Panc1 (cell line): ENCODE measurements around the gene AGRN. TPM values are rescaled to one million over a fixed set of nuclear protein-coding genes. Genes with fewer than 3 reads are reported as not detected.

Experiments
- ATAC-seq: fragments of 200-7000 bp; cut with Tn5 transposase; 2 replicates; pipeline ENCODE4 v1.9.1; 2020; ENCODE audit warnings: mild to moderate bottlenecking, moderate library complexity
- BruUV-seq: library from RNA; stranded (reverse); fragments of 400-500 nt; replicated peaks from 2 replicates; lab custom pipeline; 2021; lab: Mats Ljungman, UMichigan
- CTCF ChIA-PET: fragments of 300-600 bp; sonication (Branson Sonifier 250); formaldehyde crosslinking; loops from one replicate; lab custom pipeline; 2022; ENCODE audit warnings: antibody characterized with exemption; lab: Charles Lee
- POLR2A ChIA-PET: fragments of 300-600 bp; sonication (Branson Sonifier 250); formaldehyde crosslinking; loops from one replicate; lab custom pipeline; 2022; ENCODE audit warnings: antibody characterized with exemption; lab: Charles Lee
- DNase-seq: peaks from one replicate; pipeline ENCODE4 v3.0.0-alpha.2; 2010; ENCODE audit warnings: low read depth, low spot score
- H3K27ac ChIP-seq: 2 replicates; pipeline ENCODE4 v1.5.1; 2011; ENCODE audit warnings: mild to moderate bottlenecking, low read length, inconsistent platforms
- H3K27me3 ChIP-seq: fragments of 200-500 bp; sonication (Bioruptor generic); 2 replicates; pipeline ENCODE4 v1.6.0; 2014; ENCODE audit warnings: low read length, inconsistent platforms; ENCODE audit not compliant: control insufficient read depth, insufficient read depth
- H3K36me3 ChIP-seq: fragments of 200-500 bp; sonication (Bioruptor generic); 2 replicates; pipeline ENCODE4 v1.5.1; 2014; ENCODE audit warnings: inconsistent platforms, mild to moderate bottlenecking, low read length, moderate library complexity; ENCODE audit not compliant: control insufficient read depth, insufficient read depth
- H3K4me1 ChIP-seq: 2 replicates; pipeline ENCODE4 v1.5.1; 2011; ENCODE audit warnings: inconsistent platforms, mild to moderate bottlenecking, low read length, moderate library complexity; ENCODE audit not compliant: control insufficient read depth, insufficient read depth
- H3K4me3 ChIP-seq, 2 experiments: 2 replicates each; pipeline ENCODE4 v1.5.1; 2011 to 2012; ENCODE audit warnings: low read depth in 2 of 2, low read length in 2 of 2, mild to moderate bottlenecking in 2 of 2, inconsistent platforms in 1 of 2, moderate library complexity in 1 of 2
- H3K9me3 ChIP-seq: fragments of 200-500 bp; sonication (Bioruptor generic); 2 replicates; pipeline ENCODE4 v1.5.1; 2014; ENCODE audit warnings: low read depth, mild to moderate bottlenecking, inconsistent platforms, low read length, moderate library complexity; ENCODE audit not compliant: control insufficient read depth, insufficient read depth
- CTCF ChIP-seq: fragments of 450-650 bp; IDR thresholded peaks from 2 replicates; pipeline ENCODE4 v1.5.1; 2017; ENCODE audit warnings: mild to moderate bottlenecking
- POLR2AphosphoS5 ChIP-seq: IDR thresholded peaks from 2 replicates; pipeline ENCODE4 v1.6.1; 2012; ENCODE audit warnings: mild to moderate bottlenecking, low read depth, low read length, moderate library complexity
- REST ChIP-seq, 2 experiments: IDR thresholded peaks; 2 replicates each; pipeline ENCODE4 v1.6.1; 2011 to 2012; ENCODE audit warnings: low read depth in 2 of 2, control low read depth in 1 of 2, low read length in 1 of 2, mild to moderate bottlenecking in 1 of 2, moderate library complexity in 1 of 2; ENCODE audit not compliant: insufficient read depth in 1 of 2
- SIN3A ChIP-seq: IDR thresholded peaks from 2 replicates; pipeline ENCODE4 v1.6.1; 2012; ENCODE audit warnings: low read depth, mild to moderate bottlenecking, low read length, moderate library complexity, borderline replicate concordance; ENCODE audit not compliant: insufficient read depth
- TCF7L2 ChIP-seq: IDR thresholded peaks from 2 replicates; pipeline ENCODE4 v1.6.1; 2011; ENCODE audit warnings: mild to moderate bottlenecking, low read depth, low read length, inconsistent platforms
- in situ Hi-C: cut with HindIII; loops from 2 replicates; pipeline ENCODE4 v1.10.0; 2016; ENCODE audit warnings: low sequenced_read_pairs, low pct_unique_long_range_greater_than_20kb
- intact Hi-C: fragments of 100-400 bp; cut with micrococcal nuclease; formaldehyde crosslinking; loops from one replicate; pipeline ENCODE4 v1.10.0; 2022; ENCODE audit not compliant: unreplicated experiment
- total RNA-seq: library from RNA; stranded (reverse); gene quantifications from one replicate; pipeline ENCODE4 v1.2.1, GENCODE V29; 2021; ENCODE audit not compliant: unreplicated experiment

Gene AGRN
- total RNA-seq, 1 experiment from 2014 or later = 153 TPM

GRCh38 chr1:1054099-1054700, 34.3 kb downstream of the AGRN start:
- Histone ChIP-seq H3K27me3 (no peaks in the 10 kb centered on the region), H3K36me3 (no peaks in the 10 kb centered on the region; the same call in 1 of the 2 replicates), H3K27ac (no peak overlapping the region), H3K9me3 (no peaks in the 10 kb centered on the region), H3K4me1 (peaks cover 6% of the 10 kb centered on the region; the same call in 1 of the 2 replicates), H3K4me3 (no peak overlapping the region)
- no peak for DNase-seq
- BruUV-seq = no TSS peak
- in situ Hi-C loops (no loop called here), intact Hi-C loops (no loop called here)
- TF ChIP-seq CTCF (no peak), SIN3A (no peak), POLR2AphosphoS5 (no peak), REST (IDR thresholded peaks at IDR 0.05; ENCODE audit: insufficient read depth in 1 of 2, low read depth in 2 of 2, low read length in 1 of 2) (no peak), TCF7L2 (no peak)
- no peak for ATAC-seq
- CTCF ChIA-PET = no interaction called here
- POLR2A ChIA-PET = no interaction called here

GRCh38 chr1:1054971-1055370, 35.1 kb downstream of the AGRN start:
- POLR2A ChIA-PET = no interaction called here
- ATAC-seq (no peak), DNase-seq (no peak)
- in situ Hi-C loops = no loop called here
- intact Hi-C loops = no loop called here
- Histone ChIP-seq H3K4me3 (no peak overlapping the region), H3K27me3 (no peaks in the 10 kb centered on the region), H3K9me3 (no peaks in the 10 kb centered on the region), H3K36me3 (no peaks in the 10 kb centered on the region; the same call in 1 of the 2 replicates), H3K27ac (no peak overlapping the region), H3K4me1 (peaks cover 6% of the 10 kb centered on the region; the same call in 1 of the 2 replicates)
- CTCF ChIA-PET = no interaction called here
- TF ChIP-seq REST (IDR thresholded peaks at IDR 0.05; ENCODE audit: insufficient read depth in 1 of 2, low read depth in 2 of 2, low read length in 1 of 2) = no peak
- TF ChIP-seq POLR2AphosphoS5 = no peak
- no peak for TF ChIP-seq TCF7L2
- no peak for TF ChIP-seq CTCF
- TF ChIP-seq SIN3A = no peak
- BruUV-seq = no TSS peak
